ENCODE results near the gene PIGM.

The PIGM gene

GRCh38 chr1:160079448-160079847 is 47.7 kb upstream of the PIGM start:
- no peaks in the 10 kb centered on the region for H3K9me2 ChIP-seq (ENCODE audit: low read depth, low read length)
- no peaks in the 10 kb centered on the region for H3K4me1 ChIP-seq (ENCODE audit: insufficient read depth, low read length, severe bottlenecking)

GRCh38 chr1:160078512-160079195 is 46.9 kb upstream of the PIGM start:
- no peaks in the 10 kb centered on the region for H3K9me2 ChIP-seq (ENCODE audit: low read depth, low read length)
- no peaks in the 10 kb centered on the region for H3K4me1 ChIP-seq (ENCODE audit: insufficient read depth, low read length, severe bottlenecking)
- no peaks in the 10 kb centered on the region for H3F3A ChIP-seq (ENCODE audit: insufficient read depth, low read length)
- H3K36me3 ChIP-seq (ENCODE audit: insufficient read depth, low read length): no peaks in the 10 kb centered on the region
- no peak overlapping the region for H3K4me2 ChIP-seq (ENCODE audit: low read length)
- H2AFZ ChIP-seq (ENCODE audit: low read length): no peak overlapping the region
- H3K9ac ChIP-seq (ENCODE audit: low read length): no peak overlapping the region
- TF ChIP-seq CTCF (IDR thresholded peaks at IDR 0.05; ENCODE audit: low read length) (peak; percentile 95), EZH2 (IDR thresholded peaks at IDR 0.05; ENCODE audit: borderline replicate concordance, low read length) (no peak)
- H3K4me3 ChIP-seq (ENCODE audit: low read depth, low read length, poor library complexity, severe bottlenecking): no peak overlapping the region
- H3K27me3 ChIP-seq (ENCODE audit: insufficient read depth, low read length): no peaks in the 10 kb centered on the region
- no peak overlapping the region for H3K27ac ChIP-seq (ENCODE audit: low read depth, low read length, poor library complexity, severe bottlenecking)
- H4K20me1 ChIP-seq (ENCODE audit: insufficient read depth, low read length): no peaks in the 10 kb centered on the region
- no peaks in the 10 kb centered on the region for H3K9me3 ChIP-seq (ENCODE audit: low read length)
- H3K79me2 ChIP-seq (ENCODE audit: insufficient read depth, low read length): no peaks in the 10 kb centered on the region

More at GRCh38 chr1:160079448-160079847, 47.7 kb upstream of the PIGM start:
- H3K36me3 ChIP-seq (ENCODE audit: insufficient read depth, low read length): no peaks in the 10 kb centered on the region; the same call in 1 of the 2 replicates
- H3K4me3 ChIP-seq (ENCODE audit: low read depth, low read length, poor library complexity, severe bottlenecking): no peak overlapping the region
- H3K9ac ChIP-seq (ENCODE audit: low read length): no peak overlapping the region
- no peak overlapping the region for H2AFZ ChIP-seq (ENCODE audit: low read length)
- no peaks in the 10 kb centered on the region for H3K9me3 ChIP-seq (ENCODE audit: low read length)
- H3K27ac ChIP-seq (ENCODE audit: low read depth, low read length, poor library complexity, severe bottlenecking): no peak overlapping the region
- no peaks in the 10 kb centered on the region for H3F3A ChIP-seq (ENCODE audit: insufficient read depth, low read length)
- TF ChIP-seq EZH2 (IDR thresholded peaks at IDR 0.05; ENCODE audit: borderline replicate concordance, low read length): no peak
- TF ChIP-seq CTCF (IDR thresholded peaks at IDR 0.05; ENCODE audit: low read length): no peak
- no peak overlapping the region for H3K4me2 ChIP-seq (ENCODE audit: low read length)
- H3K79me2 ChIP-seq (ENCODE audit: insufficient read depth, low read length): no peaks in the 10 kb centered on the region
- H4K20me1 ChIP-seq (ENCODE audit: insufficient read depth, low read length): no peaks in the 10 kb centered on the region
- H3K27me3 ChIP-seq (ENCODE audit: insufficient read depth, low read length): no peaks in the 10 kb centered on the region

GRCh38 chr1:160077486-160077885 is 45.7 kb upstream of the PIGM start:
- TF ChIP-seq EZH2 (IDR thresholded peaks at IDR 0.05; ENCODE audit: borderline replicate concordance, low read length) (no peak), CTCF (IDR thresholded peaks at IDR 0.05; ENCODE audit: low read length) (no peak)
- no peaks in the 10 kb centered on the region for H3K9me2 ChIP-seq (ENCODE audit: low read depth, low read length)
- H3K4me2 ChIP-seq (ENCODE audit: low read length): no peak overlapping the region
- H3K27ac ChIP-seq (ENCODE audit: low read depth, low read length, poor library complexity, severe bottlenecking): no peak overlapping the region
- no peaks in the 10 kb centered on the region for H3K79me2 ChIP-seq (ENCODE audit: insufficient read depth, low read length)
- no peak overlapping the region for H3K4me3 ChIP-seq (ENCODE audit: low read depth, low read length, poor library complexity, severe bottlenecking)
- H3K4me1 ChIP-seq (ENCODE audit: insufficient read depth, low read length, severe bottlenecking): no peaks in the 10 kb centered on the region
- H3K36me3 ChIP-seq (ENCODE audit: insufficient read depth, low read length): no peaks in the 10 kb centered on the region
- H3F3A ChIP-seq (ENCODE audit: insufficient read depth, low read length): no peaks in the 10 kb centered on the region
- no peak overlapping the region for H2AFZ ChIP-seq (ENCODE audit: low read length)
- H4K20me1 ChIP-seq (ENCODE audit: insufficient read depth, low read length): no peaks in the 10 kb centered on the region
- H3K27me3 ChIP-seq (ENCODE audit: insufficient read depth, low read length): no peaks in the 10 kb centered on the region
- no peaks in the 10 kb centered on the region for H3K9me3 ChIP-seq (ENCODE audit: low read length)
- no peak overlapping the region for H3K9ac ChIP-seq (ENCODE audit: low read length)

Measured in OCI-LY1 (cell line).